Measurements from ENCODE around the gene RUNX3. TPM values are rescaled to one million over a fixed set of nuclear protein-coding genes. Genes with fewer than 3 reads are reported as not detected.

Gene RUNX3
- total RNA-seq, 1 experiment from 2014 or later: 36.6 TPM

- Histone ChIP-seq H3K4me1 (ENCODE audit: low read length) (peaks cover 10% of the 10 kb centered on the region; the same call in 1 of the 2 replicates), H3K27ac (ENCODE audit: low read length) (no peak overlapping the region), H3K9me3 (ENCODE audit: low read length) (no peaks in the 10 kb centered on the region), H3K79me2 (ENCODE audit: low read length) (no peaks in the 10 kb centered on the region), H3K36me3 (ENCODE audit: insufficient read depth, low read length) (no peaks in the 10 kb centered on the region), H4K20me1 (ENCODE audit: insufficient read depth, low read depth, low read length) (no peaks in the 10 kb centered on the region), H3K4me3 (ENCODE audit: low read length) (no peak overlapping the region), H3K9me2 (replicated peaks; ENCODE audit: insufficient read depth, low read length) (no peaks in the 10 kb centered on the region), H3K27me3 (ENCODE audit: low read length) (no peaks in the 10 kb centered on the region), H2AFZ (ENCODE audit: low read length) (no peak overlapping the region), H3K4me2 (ENCODE audit: low read depth, low read length, poor library complexity, severe bottlenecking) (no peak overlapping the region), H3K9ac (ENCODE audit: low read length) (no peak overlapping the region)
- peak; percentile 59 for DNase-seq
Observed at GRCh38 chr1:24960071-24960801, 30.2 kb upstream of the RUNX3 start.

GRCh38 chr1:24959623-24959975 lies 29.5 kb upstream of the RUNX3 start:
- no peaks in the 10 kb centered on the region for H3K79me2 ChIP-seq (ENCODE audit: low read length)
- H3K4me2 ChIP-seq (ENCODE audit: low read depth, low read length, poor library complexity, severe bottlenecking): no peak overlapping the region
- H3K36me3 ChIP-seq (ENCODE audit: insufficient read depth, low read length): no peaks in the 10 kb centered on the region
- no peak for DNase-seq
- peaks cover 6% of the 10 kb centered on the region; the same call in 1 of the 2 replicates for H3K4me1 ChIP-seq (ENCODE audit: low read length)
- H3K9ac ChIP-seq (ENCODE audit: low read length): no peak overlapping the region
- no peaks in the 10 kb centered on the region for H3K9me3 ChIP-seq (ENCODE audit: low read length)
- H2AFZ ChIP-seq (ENCODE audit: low read length): no peak overlapping the region
- no peaks in the 10 kb centered on the region for H3K9me2 ChIP-seq (replicated peaks; ENCODE audit: insufficient read depth, low read length)
- H4K20me1 ChIP-seq (ENCODE audit: insufficient read depth, low read depth, low read length): no peaks in the 10 kb centered on the region
- H3K27ac ChIP-seq (ENCODE audit: low read length): no peak overlapping the region
- H3K27me3 ChIP-seq (ENCODE audit: low read length): no peaks in the 10 kb centered on the region
- no peak overlapping the region for H3K4me3 ChIP-seq (ENCODE audit: low read length)

- Histone ChIP-seq H3K4me1 (ENCODE audit: low read length) (peaks cover 6% of the 10 kb centered on the region; the same call in 1 of the 2 replicates), H3K4me3 (ENCODE audit: low read length) (no peak overlapping the region), H3K79me2 (ENCODE audit: low read length) (no peaks in the 10 kb centered on the region)
Observed at GRCh38 chr1:24958766-24959622, 28.9 kb upstream of the RUNX3 start.

GRCh38 chr1:24957808-24958752 lies 28.0 kb upstream of the RUNX3 start:
- H3K9ac ChIP-seq (ENCODE audit: low read length): no peak overlapping the region
- H3K36me3 ChIP-seq (ENCODE audit: insufficient read depth, low read length): no peaks in the 10 kb centered on the region
- H3K9me2 ChIP-seq (replicated peaks; ENCODE audit: insufficient read depth, low read length): no peaks in the 10 kb centered on the region
- no peaks in the 10 kb centered on the region for H3K27me3 ChIP-seq (ENCODE audit: low read length)
- H3K79me2 ChIP-seq (ENCODE audit: low read length): no peaks in the 10 kb centered on the region
- H2AFZ ChIP-seq (ENCODE audit: low read length): no peak overlapping the region
- peaks cover under 1% of the 10 kb centered on the region; the same call in 1 of the 2 replicates for H3K4me1 ChIP-seq (ENCODE audit: low read length)
- no peak overlapping the region for H3K4me2 ChIP-seq (ENCODE audit: low read depth, low read length, poor library complexity, severe bottlenecking)
- no peak overlapping the region for H3K27ac ChIP-seq (ENCODE audit: low read length)
- H3K9me3 ChIP-seq (ENCODE audit: low read length): no peaks in the 10 kb centered on the region
- no peak overlapping the region for H3K4me3 ChIP-seq (ENCODE audit: low read length)
- no peak for DNase-seq
- H4K20me1 ChIP-seq (ENCODE audit: insufficient read depth, low read depth, low read length): no peaks in the 10 kb centered on the region

More at GRCh38 chr1:24958766-24959622, 28.9 kb upstream of the RUNX3 start:
- H3K9ac ChIP-seq (ENCODE audit: low read length): no peak overlapping the region
- H2AFZ ChIP-seq (ENCODE audit: low read length): no peak overlapping the region
- H3K9me2 ChIP-seq (replicated peaks; ENCODE audit: insufficient read depth, low read length): no peaks in the 10 kb centered on the region
- no peaks in the 10 kb centered on the region for H3K27me3 ChIP-seq (ENCODE audit: low read length)
- DNase-seq: no peak
- H3K36me3 ChIP-seq (ENCODE audit: insufficient read depth, low read length): no peaks in the 10 kb centered on the region
- H3K27ac ChIP-seq (ENCODE audit: low read length): no peak overlapping the region
- H3K4me2 ChIP-seq (ENCODE audit: low read depth, low read length, poor library complexity, severe bottlenecking): no peak overlapping the region
- no peaks in the 10 kb centered on the region for H4K20me1 ChIP-seq (ENCODE audit: insufficient read depth, low read depth, low read length)
- H3K9me3 ChIP-seq (ENCODE audit: low read length): no peaks in the 10 kb centered on the region

- Histone ChIP-seq H3K36me3 (ENCODE audit: insufficient read depth, low read length) (no peaks in the 10 kb centered on the region), H3K4me3 (ENCODE audit: low read length) (no peak overlapping the region)
Observed at GRCh38 chr1:24957016-24957807, 27.1 kb upstream of the RUNX3 start.

GRCh38 chr1:24955779-24956365 lies 25.8 kb upstream of the RUNX3 start:
- Histone ChIP-seq H3K9me3 (ENCODE audit: low read length) (no peaks in the 10 kb centered on the region), H3K4me1 (ENCODE audit: low read length) (no peaks in the 10 kb centered on the region), H2AFZ (ENCODE audit: low read length) (no peak overlapping the region), H3K9me2 (replicated peaks; ENCODE audit: insufficient read depth, low read length) (no peaks in the 10 kb centered on the region), H3K4me3 (ENCODE audit: low read length) (no peak overlapping the region), H4K20me1 (ENCODE audit: insufficient read depth, low read depth, low read length) (no peaks in the 10 kb centered on the region), H3K27me3 (ENCODE audit: low read length) (no peaks in the 10 kb centered on the region), H3K9ac (ENCODE audit: low read length) (no peak overlapping the region), H3K4me2 (ENCODE audit: low read depth, low read length, poor library complexity, severe bottlenecking) (no peak overlapping the region), H3K27ac (ENCODE audit: low read length) (no peak overlapping the region), H3K36me3 (ENCODE audit: insufficient read depth, low read length) (no peaks in the 10 kb centered on the region), H3K79me2 (ENCODE audit: low read length) (no peaks in the 10 kb centered on the region)
- DNase-seq: no peak

More at GRCh38 chr1:24957016-24957807, 27.1 kb upstream of the RUNX3 start:
- Histone ChIP-seq H4K20me1 (ENCODE audit: insufficient read depth, low read depth, low read length) (no peaks in the 10 kb centered on the region), H3K9ac (ENCODE audit: low read length) (no peak overlapping the region), H3K4me1 (ENCODE audit: low read length) (no peaks in the 10 kb centered on the region), H3K4me2 (ENCODE audit: low read depth, low read length, poor library complexity, severe bottlenecking) (no peak overlapping the region), H3K9me3 (ENCODE audit: low read length) (no peaks in the 10 kb centered on the region), H3K79me2 (ENCODE audit: low read length) (no peaks in the 10 kb centered on the region), H2AFZ (ENCODE audit: low read length) (no peak overlapping the region), H3K9me2 (replicated peaks; ENCODE audit: insufficient read depth, low read length) (no peaks in the 10 kb centered on the region), H3K27ac (ENCODE audit: low read length) (no peak overlapping the region), H3K27me3 (ENCODE audit: low read length) (no peaks in the 10 kb centered on the region)
- DNase-seq: no peak

- DNase-seq: no peak
- no peaks in the 10 kb centered on the region for H3K79me2 ChIP-seq (ENCODE audit: low read length)
- no peak overlapping the region for H3K27ac ChIP-seq (ENCODE audit: low read length)
- H3K9ac ChIP-seq (ENCODE audit: low read length): no peak overlapping the region
- H3K9me2 ChIP-seq (replicated peaks; ENCODE audit: insufficient read depth, low read length): no peaks in the 10 kb centered on the region
- no peaks in the 10 kb centered on the region for H4K20me1 ChIP-seq (ENCODE audit: insufficient read depth, low read depth, low read length)
- H3K27me3 ChIP-seq (ENCODE audit: low read length): no peaks in the 10 kb centered on the region
- H3K9me3 ChIP-seq (ENCODE audit: low read length): no peaks in the 10 kb centered on the region
- no peaks in the 10 kb centered on the region for H3K4me1 ChIP-seq (ENCODE audit: low read length)
- no peak overlapping the region for H2AFZ ChIP-seq (ENCODE audit: low read length)
- no peaks in the 10 kb centered on the region for H3K36me3 ChIP-seq (ENCODE audit: insufficient read depth, low read length)
- H3K4me3 ChIP-seq (ENCODE audit: low read length): no peak overlapping the region
- no peak overlapping the region for H3K4me2 ChIP-seq (ENCODE audit: low read depth, low read length, poor library complexity, severe bottlenecking)
Observed at GRCh38 chr1:24955161-24955560, 25.1 kb upstream of the RUNX3 start.
